NCI-H526 (cell line): ENCODE measurements around the gene R3HDM4.

Source experiments
- DNase-seq, 2 experiments: peaks; one replicate each; lab custom pipeline; 2025; lab: John Stamatoyannopoulos, UW

R3HDM4 gene

GRCh38 chr19:912181-913079 lies 589 bp downstream of the R3HDM4 start:
- DNase-seq: no peak

GRCh38 chr19:911197-912033 lies 1.6 kb downstream of the R3HDM4 start:
- no peak for DNase-seq

GRCh38 chr19:907183-907853 lies 5.7 kb downstream of the R3HDM4 start:
- no peak for DNase-seq

- no peak for DNase-seq
Observed at GRCh38 chr19:906480-906879, 6.5 kb downstream of the R3HDM4 start.

GRCh38 chr19:904545-904944 lies 8.5 kb downstream of the R3HDM4 start:
- DNase-seq: no peak

- no peak for DNase-seq
Observed at GRCh38 chr19:903266-903797, 9.7 kb downstream of the R3HDM4 start.

GRCh38 chr19:902446-903226 lies 10.4 kb downstream of the R3HDM4 start:
- no peak for DNase-seq

- DNase-seq: no peak
Observed at GRCh38 chr19:902093-902370, 11.0 kb downstream of the R3HDM4 start.

- DNase-seq: no peak
Observed at GRCh38 chr19:901216-902092, 11.6 kb downstream of the R3HDM4 start.

- DNase-seq: peak in 1 of 2 experiments; percentile 40
Observed at GRCh38 chr19:900302-901111, 12.5 kb downstream of the R3HDM4 start.

- DNase-seq: no peak
Observed at GRCh38 chr19:900043-900301, 13.0 kb downstream of the R3HDM4 start.

- DNase-seq: no peak
Observed at GRCh38 chr19:899336-900042, 13.5 kb downstream of the R3HDM4 start.

GRCh38 chr19:898663-899062 lies 14.4 kb downstream of the R3HDM4 start:
- DNase-seq: peak in 1 of 2 experiments; percentile 44

- no peak for DNase-seq
Observed at GRCh38 chr19:897442-898039, 15.5 kb downstream of the R3HDM4 start.

GRCh38 chr19:896999-897398 lies 16.0 kb downstream of the R3HDM4 start:
- DNase-seq: no peak

GRCh38 chr19:896434-896833 lies 16.6 kb downstream of the R3HDM4 start:
- no peak for DNase-seq

GRCh38 chr19:892894-893689 lies 19.9 kb downstream of the R3HDM4 start, which contains the start of the genes MED16 and RNU6-9:
Gene MED16, minus strand, starts transcription at chr19:893187. Its CDS starts 2,056 bp downstream, at chr19:891131.
Gene RNU6-9, plus strand, starts transcription at chr19:893484.
- peak; percentile 77 to 91 for DNase-seq
